Anterior cingulate cortex (tissue), 58 donors: ENCODE measurements around the gene GNPTG.

Source experiments
- DNase-seq, 58 donors: peaks; one replicate each; lab custom pipeline; 2025; lab: John Stamatoyannopoulos, UW

GNPTG gene

DNA sequence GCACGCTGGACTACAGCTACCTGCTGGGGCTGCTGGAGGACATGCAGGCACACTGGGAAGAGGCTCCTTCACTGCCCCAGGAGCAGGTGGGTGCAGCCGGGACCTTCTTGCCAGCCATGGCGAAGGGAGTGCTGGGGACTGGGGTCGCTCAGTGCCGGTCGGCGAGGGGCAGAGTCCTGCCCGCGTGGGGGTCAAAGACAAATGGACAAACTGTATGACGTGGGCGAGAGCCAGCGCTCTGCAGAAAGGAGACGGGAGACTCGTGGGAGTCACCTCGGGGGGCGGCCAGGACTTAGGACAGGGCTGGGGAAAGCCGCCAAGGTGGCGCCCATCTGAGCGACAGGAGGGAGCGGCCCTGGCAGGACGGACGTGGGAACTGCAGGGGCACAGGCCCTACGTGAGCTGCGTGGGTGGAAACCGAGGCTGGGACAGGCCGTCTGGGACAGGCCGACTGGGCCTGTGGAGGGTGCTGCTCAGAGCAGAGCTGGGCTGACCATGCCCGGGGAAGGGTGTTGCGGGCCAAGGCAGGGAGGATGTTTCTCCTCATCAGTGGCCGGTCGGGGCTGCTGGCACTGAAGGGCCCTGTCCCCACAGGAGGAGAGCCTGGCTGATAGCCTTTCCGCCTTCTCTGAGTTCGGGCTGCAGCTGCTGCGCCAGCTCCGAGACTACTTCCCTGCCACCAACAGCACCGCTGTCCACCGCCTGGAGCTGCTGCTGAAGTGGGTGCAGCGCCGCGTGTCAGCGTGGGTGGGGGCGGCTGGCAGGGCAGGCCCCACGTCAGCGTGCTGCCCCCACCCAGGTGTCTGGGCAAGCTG lies 8.1 kb upstream of the GNPTG start:
- DNase-seq, result no peak

DNA sequence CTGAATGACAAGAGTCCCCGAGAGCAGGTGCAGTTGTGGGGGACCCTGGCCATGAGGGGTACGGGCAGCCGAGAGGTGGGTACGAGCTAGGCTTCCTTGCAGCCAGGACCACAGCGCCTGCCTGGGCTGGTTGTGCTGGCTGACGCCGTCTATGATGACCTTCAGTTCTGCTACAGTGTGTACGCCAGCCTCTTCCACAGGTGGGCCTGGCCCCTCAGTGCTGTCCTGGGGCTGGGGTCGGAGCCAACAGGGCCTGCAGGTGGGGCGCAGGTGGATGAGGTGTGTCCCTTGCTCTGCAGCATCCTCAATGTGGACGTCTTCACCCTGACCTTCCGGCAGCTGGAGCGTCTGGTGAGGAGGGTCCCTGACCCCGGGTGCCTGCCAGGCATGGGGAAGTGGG lies 7.2 kb upstream of the GNPTG start:
- no peak for DNase-seq

DNA sequence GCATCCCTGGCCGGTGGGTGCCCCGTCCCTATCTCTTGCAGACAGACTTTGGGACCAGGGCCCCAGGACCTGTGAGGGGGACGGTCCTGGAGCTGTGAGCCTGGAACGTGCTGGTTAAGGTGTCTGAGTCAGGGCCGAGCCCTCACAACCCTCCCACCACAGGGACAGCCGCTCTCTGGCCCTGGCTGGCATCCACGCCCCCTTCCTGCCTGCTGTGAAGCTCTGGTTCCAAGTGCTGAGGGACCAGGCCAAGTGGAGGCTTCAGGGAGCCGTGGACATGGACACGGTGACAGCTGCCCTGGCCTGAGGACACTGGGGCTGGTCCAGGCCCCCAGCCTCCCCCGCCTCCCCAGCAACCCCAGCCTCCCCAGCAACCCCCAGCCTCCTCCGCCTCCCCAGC lies 6.6 kb upstream of the GNPTG start:
- no peak for DNase-seq

DNA sequence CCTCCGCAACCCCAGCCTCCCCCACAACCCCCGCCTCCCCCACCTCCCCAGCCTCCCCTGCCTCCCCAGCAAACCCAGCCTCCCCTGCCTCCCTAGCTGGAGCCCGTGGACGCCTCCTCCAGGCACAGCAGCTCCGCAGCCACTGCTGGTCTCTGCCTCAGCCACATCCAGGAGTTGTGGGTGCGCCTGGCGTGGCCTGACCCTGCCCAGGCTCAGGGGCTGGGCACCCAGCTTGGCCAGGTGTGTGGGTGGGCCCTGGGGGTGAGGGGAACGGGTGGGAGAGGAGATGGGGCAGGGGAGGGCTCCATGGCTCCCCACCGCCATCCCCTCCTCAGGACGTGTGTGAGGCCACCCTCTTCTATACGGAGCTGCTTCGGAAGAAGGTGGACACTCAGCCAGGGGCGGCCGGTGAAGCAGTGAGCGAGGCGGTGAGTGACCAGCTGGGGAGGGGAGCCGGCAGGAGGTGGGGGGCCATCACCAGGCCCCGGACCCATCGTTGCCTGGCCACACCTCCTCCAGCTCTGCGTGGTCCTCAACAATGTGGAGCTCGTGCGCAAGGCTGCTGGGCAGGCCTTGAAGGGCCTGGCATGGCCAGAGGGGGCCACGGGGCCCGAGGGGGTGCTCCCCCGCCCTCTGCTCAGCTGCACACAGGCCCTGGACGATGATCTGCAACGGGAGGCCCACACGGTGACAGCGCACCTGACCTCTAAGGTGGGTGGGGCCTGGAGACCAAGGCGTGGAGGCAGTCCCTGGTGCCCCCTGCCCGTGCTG lies 5.9 kb upstream of the GNPTG start:
- no peak for DNase-seq

DNA sequence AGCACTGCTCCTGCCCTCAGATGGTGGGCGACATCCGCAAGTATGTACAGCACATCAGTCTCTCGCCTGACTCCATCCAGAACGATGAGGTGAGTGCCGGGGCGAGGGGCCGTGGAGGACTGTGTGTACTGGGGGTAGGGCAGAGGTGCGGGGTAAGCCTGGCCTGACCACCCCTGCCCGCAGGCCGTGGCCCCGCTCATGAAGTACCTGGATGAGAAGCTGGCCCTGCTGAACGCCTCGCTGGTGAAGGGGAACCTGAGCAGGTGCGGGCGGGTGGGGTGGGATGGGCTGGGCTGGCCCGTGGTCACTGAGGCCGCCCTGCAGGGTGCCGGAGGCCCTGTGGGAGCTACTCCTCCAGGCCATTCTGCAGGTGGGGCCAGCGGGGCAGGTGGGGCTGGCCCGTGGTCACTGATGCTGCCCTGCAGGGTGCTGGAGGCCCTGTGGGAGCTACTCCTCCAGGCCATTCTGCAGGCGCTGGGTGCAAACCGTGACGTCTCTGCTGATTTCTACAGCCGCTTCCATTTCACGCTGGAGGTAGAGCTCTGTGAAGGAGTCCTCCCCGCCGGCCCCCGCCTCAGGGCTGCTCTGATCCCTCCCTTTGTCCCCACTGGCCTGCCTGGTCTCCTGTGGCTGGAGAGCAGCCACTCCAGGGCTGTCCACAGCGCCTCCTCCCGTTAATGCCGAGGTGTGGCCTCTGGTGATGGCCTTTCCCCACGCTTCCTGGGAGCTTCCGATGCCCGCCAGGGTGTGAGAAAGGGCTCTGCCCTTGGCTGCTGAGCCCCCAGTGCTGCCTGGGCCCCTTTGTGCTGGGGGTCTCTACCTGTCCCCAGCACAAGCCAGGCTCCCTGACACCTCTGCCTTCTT lies 5.1 kb upstream of the GNPTG start:
- no peak for DNase-seq

DNA sequence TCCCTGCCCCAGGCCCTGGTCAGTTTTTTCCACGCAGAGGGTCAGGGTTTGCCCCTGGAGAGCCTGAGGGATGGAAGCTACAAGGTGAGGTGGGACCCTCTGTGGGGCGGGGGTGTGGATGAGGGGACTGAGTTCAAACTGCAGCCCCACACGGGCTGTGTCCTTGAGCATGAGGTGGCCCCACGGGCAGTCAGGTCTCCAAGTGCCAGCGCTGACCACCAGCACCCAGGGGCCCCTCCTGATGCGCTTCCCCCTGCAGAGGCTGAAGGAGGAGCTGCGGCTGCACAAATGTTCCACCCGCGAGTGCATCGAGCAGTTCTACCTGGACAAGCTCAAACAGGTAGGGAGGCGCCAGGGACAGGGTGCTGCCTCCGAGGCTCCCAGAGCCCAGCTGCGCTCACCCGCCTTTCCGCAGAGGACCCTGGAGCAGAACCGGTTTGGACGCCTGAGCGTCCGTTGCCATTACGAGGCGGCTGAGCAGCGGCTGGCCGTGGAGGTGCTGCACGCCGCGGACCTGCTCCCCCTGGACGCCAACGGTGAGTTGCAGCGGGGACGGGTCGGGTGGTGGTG lies 4.4 kb upstream of the GNPTG start:
- DNase-seq, result no peak

DNA sequence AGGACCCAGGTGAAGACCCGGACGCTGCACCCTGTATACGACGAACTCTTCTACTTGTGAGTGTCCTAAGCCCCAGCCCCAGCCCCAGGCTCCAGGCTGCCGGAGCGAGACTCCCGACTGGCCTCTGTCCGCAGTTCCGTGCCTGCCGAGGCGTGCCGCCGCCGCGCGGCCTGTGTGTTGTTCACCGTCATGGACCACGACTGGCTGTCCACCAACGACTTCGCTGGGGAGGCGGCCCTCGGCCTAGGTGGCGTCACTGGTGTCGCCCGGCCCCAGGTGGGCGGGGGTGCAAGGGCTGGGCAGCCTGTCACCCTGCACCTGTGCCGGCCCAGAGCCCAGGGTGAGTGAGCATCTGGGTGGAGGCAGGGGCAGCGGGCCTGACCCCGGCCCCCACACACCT lies 3.8 kb upstream of the GNPTG start:
- DNase-seq, result no peak

DNA sequence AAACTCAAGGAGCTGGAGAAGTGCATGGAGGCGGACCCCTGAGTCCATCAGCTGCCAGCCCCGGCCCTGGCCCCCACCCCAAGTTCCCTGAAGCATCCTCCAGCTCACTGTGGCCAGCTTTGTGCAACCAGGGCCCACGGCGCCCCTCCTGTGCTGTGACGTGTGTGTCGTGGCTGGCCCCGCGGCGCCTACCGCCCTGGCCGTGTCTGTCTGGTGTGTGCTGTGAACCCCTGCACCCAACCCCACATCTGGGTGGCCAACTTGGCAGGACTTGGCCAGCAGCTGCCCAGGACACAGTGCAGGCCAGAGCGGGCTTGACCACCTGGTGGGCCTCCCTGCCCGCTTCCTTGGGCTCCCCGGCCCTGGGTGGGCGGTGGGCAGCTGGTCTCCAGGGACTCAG lies 3.3 kb upstream of the GNPTG start:
- DNase-seq, result no peak

DNA sequence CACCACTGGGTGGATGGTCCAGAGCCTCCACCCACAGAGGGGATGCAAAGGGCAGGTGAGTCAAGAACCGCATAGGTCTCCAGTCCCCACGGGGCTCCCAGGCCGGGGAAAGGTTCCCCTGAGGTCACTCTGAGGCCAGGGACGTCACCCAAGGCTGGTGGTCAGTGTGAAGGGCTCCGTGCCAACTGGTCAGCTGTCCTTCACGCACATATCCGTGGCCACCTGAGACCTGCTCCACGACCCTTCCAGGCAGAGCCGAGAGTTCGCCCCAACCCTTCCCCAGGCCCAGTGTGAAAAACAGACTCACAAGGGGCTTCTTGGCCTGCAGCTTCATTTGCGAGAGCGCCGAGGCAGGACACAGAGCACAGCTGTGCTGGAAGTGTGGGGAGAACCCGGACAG lies 2.8 kb upstream of the GNPTG start:
- DNase-seq, result no peak

DNA sequence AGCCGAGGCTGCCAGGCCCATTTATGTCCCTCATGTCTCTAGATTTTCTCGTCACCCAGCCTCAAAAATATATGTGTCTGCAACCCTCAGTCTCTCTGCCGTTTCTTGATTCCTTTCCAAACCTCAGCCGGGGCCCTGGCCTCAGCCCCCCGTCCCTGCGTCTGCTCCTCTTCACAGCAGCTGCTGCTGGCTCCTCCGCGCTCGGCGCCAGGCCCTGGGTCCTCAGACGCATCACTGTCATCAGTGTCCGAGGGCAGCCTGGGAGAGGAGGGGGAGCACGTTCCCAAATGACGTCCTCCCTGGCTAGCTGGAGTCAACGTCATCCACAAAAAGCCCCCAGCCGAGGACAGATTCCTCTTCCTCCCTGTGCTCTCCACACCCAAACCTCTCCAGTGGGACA lies 2.4 kb upstream of the GNPTG start:
- peak in 1 of 58 donors; percentile 5 for DNase-seq

DNA sequence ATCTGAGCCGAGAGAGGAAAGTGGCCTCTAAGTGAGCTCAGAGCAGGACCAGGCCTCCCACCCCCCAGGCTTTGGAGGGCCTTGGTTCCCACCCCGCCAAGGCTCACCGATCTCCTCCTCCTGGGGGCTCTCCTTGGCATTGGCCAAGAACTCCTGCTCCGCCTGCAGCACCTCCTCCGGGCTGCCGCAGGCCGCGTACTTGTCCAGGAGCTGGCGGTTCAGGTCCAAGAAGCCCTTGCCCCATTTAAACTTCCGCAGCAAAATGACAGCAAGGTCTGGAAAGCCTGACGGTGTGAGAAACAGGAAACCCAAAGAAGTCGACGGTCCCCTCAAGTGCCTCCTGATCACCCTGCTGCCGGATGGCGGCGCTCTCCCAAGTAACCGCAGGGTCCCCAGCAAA lies 1.8 kb upstream of the GNPTG start:
- DNase-seq, result no peak

DNA sequence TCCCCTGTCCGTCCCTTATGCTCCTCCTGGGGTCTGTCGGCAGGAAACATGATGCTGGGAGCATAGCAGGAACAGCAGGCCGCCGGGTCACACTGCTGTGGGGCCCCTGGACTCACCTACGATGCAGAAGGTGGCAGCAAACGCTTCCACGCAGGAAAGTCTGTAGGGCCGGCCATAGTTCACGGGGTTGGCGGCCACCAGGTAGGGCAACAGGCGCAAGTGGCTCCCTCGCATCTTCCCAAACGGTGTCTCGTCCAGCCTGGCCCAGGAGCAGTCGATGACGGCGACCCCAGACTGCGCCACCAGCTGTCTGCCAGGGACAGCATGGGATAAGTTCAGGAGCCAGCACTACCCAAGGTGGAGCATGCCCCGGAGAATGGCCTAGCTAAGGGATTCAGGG lies 1.0 kb upstream of the GNPTG start:
- DNase-seq, result no peak

DNA sequence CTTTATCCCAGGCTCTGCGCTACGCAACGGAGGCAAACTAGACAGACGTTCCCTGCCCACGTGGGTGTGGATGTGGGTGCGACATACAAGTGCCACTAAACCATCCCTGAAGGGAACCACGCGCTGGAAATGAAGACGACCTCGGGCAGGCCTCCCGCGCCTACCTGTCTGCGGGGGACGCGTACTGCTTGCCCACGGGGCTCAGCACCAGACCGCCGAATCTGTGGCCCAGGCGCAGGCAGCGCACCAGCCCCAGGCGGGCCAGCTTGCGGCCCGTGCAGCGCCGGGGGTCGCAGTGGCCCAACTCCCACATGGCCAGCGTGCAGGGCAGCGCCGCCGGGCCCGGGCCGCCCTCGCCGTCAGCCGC lies 533 bp upstream of the GNPTG start:
- DNase-seq, result no peak

DNA sequence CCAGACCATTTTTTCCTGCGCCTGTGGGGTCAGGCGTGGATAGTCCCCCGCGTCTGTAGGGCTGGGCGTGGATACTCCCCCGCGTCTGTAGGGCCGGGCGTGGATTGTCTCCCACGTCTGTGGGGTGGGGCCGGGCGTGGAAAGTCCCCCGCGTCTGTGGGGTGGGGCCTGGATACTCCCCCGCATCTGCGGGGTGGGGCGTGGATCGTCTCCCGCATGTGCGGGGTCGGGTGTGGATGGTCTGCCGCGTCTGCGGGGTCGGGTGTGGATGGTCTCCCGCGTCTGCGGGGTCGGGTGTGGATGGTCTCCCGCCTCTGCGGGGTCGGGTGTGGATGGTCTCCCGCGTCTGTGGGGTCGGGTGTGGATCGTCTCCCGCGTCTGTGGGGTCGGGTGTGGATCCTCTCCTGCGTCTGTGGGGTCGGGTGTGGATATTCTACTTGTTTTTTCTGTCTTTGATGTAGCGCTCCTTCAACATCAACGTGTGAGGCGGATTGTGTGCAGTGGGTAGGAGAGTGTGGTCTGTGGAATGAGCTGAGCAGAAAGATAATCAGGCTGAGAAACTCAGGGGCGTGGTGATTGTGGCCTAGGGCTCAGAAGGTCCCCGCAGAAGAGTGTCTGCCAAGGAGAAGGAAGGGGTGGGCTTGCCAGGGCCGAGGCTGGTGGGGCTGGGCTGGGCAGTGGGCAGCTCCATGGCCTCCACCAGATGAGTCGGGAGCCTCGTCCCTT lies 3.2 kb downstream of the GNPTG start:
- no peak for DNase-seq

DNA sequence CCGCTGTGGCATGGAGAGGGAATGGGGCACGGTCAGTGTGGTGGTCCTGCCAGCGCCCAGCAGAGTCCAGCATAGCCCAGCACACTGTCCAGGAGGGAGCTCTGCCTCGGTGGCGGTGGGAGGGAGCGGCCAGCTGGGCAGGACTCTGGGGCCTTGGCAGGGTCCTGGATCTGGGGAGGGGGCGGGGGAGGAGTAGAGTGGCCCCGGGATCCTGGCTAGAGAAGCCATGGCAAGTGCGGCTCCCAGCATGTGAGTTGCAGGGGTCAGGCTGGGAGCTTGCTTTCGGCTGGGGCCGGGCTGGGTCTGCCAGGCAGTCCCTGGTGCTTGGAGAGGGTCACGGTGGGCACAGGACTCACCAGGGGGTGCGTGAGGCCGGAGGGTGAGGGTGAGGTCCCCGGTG lies 3.9 kb downstream of the GNPTG start:
- DNase-seq, result no peak

DNA sequence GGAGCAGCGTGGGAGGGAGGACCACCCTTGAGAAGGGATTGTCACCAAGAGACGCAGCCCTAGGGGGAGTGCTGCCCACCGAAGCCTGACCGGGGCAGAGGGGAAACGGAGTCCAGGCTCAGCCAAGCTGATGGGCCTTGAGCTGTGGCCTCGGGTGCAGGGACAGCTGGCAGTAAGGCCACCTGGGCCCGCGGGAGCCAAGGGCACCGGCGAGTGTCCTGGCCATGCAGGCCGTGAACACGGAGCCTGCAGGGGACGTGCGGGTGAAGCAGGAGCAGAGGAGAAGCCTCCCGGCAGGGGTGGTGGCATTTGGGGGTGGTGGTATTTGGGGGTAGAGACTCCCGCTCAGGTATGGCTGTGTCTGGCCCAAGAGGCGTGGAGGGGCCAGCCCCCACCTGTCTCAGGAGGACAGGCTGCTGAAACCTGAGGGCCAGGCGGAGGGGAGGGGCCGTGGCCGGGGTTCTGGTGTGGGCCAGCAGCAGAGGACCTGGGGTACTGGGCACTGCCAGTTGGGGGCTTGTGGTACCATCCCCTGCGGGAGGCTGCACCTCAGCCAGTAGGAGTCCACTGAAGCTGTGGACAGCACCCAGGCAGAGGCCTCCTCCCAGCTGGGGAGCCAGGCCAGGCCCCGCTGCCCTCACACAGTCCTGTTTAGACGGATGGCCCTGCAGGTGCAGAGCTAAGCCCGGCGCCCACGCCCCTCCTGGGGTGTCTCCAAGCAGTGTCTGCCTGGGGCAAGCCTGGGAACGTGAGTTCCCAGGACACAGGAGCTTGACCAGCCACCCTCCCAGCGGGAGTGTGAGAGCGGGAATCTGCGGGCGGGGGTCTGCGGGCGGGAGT lies 4.5 kb downstream of the GNPTG start:
- no peak for DNase-seq

DNA sequence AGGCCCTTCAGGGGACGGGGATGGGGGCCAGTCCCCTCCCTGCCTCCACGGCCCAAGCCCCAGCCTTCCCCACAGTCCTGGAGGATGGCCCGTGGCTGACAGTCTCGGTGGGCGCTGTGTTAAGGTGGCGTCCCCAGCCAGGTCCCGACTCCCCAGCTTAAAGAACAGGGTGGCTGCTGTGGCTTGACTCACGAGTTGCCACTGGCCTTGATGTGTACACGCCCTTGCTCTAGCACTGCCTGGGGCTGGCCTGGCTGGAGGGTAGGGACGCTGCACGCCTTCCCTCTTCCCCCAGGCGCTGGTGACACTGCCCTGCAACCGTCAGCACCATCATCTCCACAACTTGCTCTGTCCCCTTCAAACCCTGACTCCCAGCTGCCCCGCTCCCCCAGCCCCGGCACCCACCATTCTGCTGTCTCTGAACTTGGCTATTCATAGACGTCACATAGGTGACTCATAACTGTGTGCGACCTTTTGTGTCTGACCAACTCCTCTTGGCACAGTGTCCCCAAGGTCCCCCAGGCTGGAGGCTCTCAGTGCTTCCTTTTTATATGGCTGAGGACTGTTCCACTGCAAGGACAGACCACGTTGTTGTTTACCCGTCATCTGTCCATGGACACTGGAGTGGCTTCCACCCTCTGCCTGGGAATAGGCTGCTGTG lies 6.3 kb downstream of the GNPTG start:
- DNase-seq, result no peak

DNA sequence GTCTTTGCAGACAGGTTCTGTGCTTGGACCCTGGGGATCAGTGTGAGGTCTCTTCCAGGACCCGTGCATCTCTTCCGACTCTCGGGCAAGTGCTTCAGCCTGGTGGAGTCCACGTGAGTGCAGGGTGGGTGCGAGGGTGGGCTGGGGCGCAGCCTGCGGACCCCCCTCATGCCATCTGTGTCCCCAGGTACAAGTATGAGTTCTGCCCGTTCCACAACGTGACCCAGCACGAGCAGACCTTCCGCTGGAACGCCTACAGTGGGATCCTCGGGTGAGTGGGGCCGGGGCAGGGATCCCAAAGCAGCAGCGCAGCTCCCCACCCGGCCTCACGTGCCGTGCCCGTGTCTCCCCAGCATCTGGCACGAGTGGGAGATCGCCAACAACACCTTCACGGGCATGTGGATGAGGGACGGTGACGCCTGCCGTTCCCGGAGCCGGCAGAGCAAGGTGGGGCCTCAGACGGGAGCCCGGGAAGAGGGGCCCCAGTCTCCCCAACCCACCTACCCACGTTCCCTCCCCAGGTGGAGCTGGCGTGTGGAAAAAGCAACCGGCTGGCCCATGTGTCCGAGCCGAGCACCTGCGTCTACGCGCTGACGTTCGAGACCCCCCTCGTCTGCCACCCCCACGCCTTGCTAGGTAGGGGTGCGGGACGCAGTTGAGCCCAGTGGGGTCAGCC lies 10.1 kb downstream of the GNPTG start:
- DNase-seq, result no peak
